Keratinocyte (primary cell): ENCODE data around the gene SLC39A3. TPM values are rescaled to one million over a fixed set of nuclear protein-coding genes. Genes with fewer than 3 reads are reported as not detected.

ENCODE experiments used
- DNase-seq: peaks from one replicate; pipeline ENCODE4 v3.0.0-alpha.2; 2011; ENCODE audit warnings: low read depth, missing footprints, low spot score
- FAIRE-seq: peaks from 2 replicates; lab custom pipeline; 2011; peaks lifted over from hg19 to GRCh38; lab: Jason Lieb, UNC
- H2AFZ ChIP-seq: 2 replicates; pipeline ENCODE4 v1.6.0; 2012; ENCODE audit warnings: low read length, control low read depth, inconsistent platforms; ENCODE audit not compliant: control insufficient read depth
- H3K27ac ChIP-seq: 2 replicates; pipeline ENCODE4 v1.5.1; 2011; ENCODE audit warnings: low read length; ENCODE audit not compliant: control insufficient read depth, insufficient read depth
- H3K27me3 ChIP-seq: 3 replicates; pipeline ENCODE4 v1.6.0; 2011; ENCODE audit warnings: low read length; ENCODE audit not compliant: control insufficient read depth, insufficient read depth; ENCODE audit errors: extremely low read depth
- H3K36me3 ChIP-seq, 2 experiments: 2 replicates in 1 of 2; 3 replicates in 1 of 2; pipeline ENCODE4 v1.5.1; 2011; ENCODE audit warnings: low read length in 2 of 2, mild to moderate bottlenecking in 1 of 2; ENCODE audit not compliant: control insufficient read depth in 2 of 2, insufficient read depth in 2 of 2; ENCODE audit errors: extremely low read depth in 1 of 2
- H3K4me1 ChIP-seq: 3 replicates; pipeline ENCODE4 v1.5.1; 2011; ENCODE audit warnings: low read length; ENCODE audit not compliant: control insufficient read depth, insufficient read depth; ENCODE audit errors: extremely low read depth
- H3K4me2 ChIP-seq: 3 replicates; pipeline ENCODE4 v1.6.0; 2011; ENCODE audit warnings: low read depth, low read length; ENCODE audit not compliant: control insufficient read depth, insufficient read depth; ENCODE audit errors: extremely low read depth
- H3K4me3 ChIP-seq, 3 experiments: fragments of 200-600 bp in 1 of 3; sonication (generic) in 1 of 3; 2 replicates in 2 of 3; 3 replicates in 1 of 3; pipeline ENCODE4 v1.5.1; 2011 to 2016; ENCODE audit warnings: low read length in 3 of 3, mild to moderate bottlenecking in 3 of 3, control low read depth in 2 of 3, inconsistent platforms in 1 of 3, low read depth in 1 of 3, mixed read lengths in 1 of 3, mixed run types in 1 of 3, moderate library complexity in 1 of 3; ENCODE audit not compliant: control insufficient read depth in 2 of 3, insufficient read depth in 2 of 3; ENCODE audit errors: extremely low read depth in 1 of 3
- H3K79me2 ChIP-seq: 2 replicates; pipeline ENCODE4 v1.6.0; 2012; ENCODE audit warnings: low read length; ENCODE audit not compliant: control insufficient read depth, insufficient read depth
- H3K9ac ChIP-seq: 3 replicates; pipeline ENCODE4 v1.6.0; 2011; ENCODE audit warnings: low read length; ENCODE audit not compliant: control insufficient read depth, insufficient read depth; ENCODE audit errors: extremely low read depth
- H3K9me1 ChIP-seq: 3 replicates; pipeline ENCODE4 v1.6.0; 2011; ENCODE audit warnings: low read length; ENCODE audit not compliant: control insufficient read depth, insufficient read depth; ENCODE audit errors: extremely low read depth
- H3K9me3 ChIP-seq: 2 replicates; pipeline ENCODE4 v1.5.1; 2012; ENCODE audit warnings: low read depth, low read length; ENCODE audit not compliant: control insufficient read depth
- H4K20me1 ChIP-seq: 3 replicates; pipeline ENCODE4 v1.6.0; 2011; ENCODE audit warnings: low read length; ENCODE audit not compliant: control insufficient read depth, insufficient read depth; ENCODE audit errors: extremely low read depth
- CTCF ChIP-seq, 3 experiments: IDR thresholded peaks in 1 of 3; conservative IDR thresholded peaks in 1 of 3; optimal IDR thresholded peaks in 1 of 3; 2 replicates in 2 of 3; 3 replicates in 1 of 3; pipeline versions ENCODE3 to v1.5.1; 2011; ENCODE audit warnings: low read length in 3 of 3, mild to moderate bottlenecking in 3 of 3, moderate library complexity in 2 of 3, control low read depth in 1 of 3, inconsistent platforms in 1 of 3; ENCODE audit not compliant: insufficient read depth in 2 of 3; ENCODE audit errors: extremely low read depth in 1 of 3
- EZH2 ChIP-seq: IDR thresholded peaks from one replicate; pipeline ENCODE4 v1.6.1; 2012; ENCODE audit warnings: inconsistent platforms, mild to moderate bottlenecking, low read length, moderate library complexity
- dilution Hi-C: fragments of 300-500 bp; cut with MboI; formaldehyde crosslinking; loops from one replicate; pipeline ENCODE4 v1.7.0; 2020; ENCODE audit warnings: low sequenced_read_pairs; ENCODE audit not compliant: extremely low pct_ligation_motif_present
- polyA plus RNA-seq, 5 experiments: library from polyadenylated mRNA; depleted of rRNA in 3 of 5; stranded (reverse) in 3 of 5; stranded (forward) in 1 of 5; unstranded in 1 of 5; fragments of >200 nt; gene quantifications; 1 replicate in 1 of 5; 2 replicates in 3 of 5; 3 replicates in 1 of 5; pipeline versions ENCODE4 v1.2.1 to v1.2.3, GENCODE V29; 2011 to 2012; ENCODE audit warnings: missing spikeins in 2 of 5, low read depth in 1 of 5, low replicate concordance in 1 of 5

SLC39A3 gene
- polyA plus RNA-seq, 1 donor (not counting 4 experiments of a cell fraction or from before 2014, with no cell fraction given), result 26.2 TPM

GRCh38 chr19:2719920-2720776 is 19.7 kb downstream of the SLC39A3 start:
- no peaks in the 10 kb centered on the region for H3K79me2 ChIP-seq
- DNase-seq, result no peak
- H3K27ac ChIP-seq, result no peak overlapping the region
- no peak for TF ChIP-seq CTCF (optimal IDR thresholded peaks at IDR 0.05 in 1 of 3, IDR thresholded peaks at IDR 0.05 in 1 of 3, conservative IDR thresholded peaks at IDR 0.05 in 1 of 3; ENCODE audit: extremely low read depth in 1 of 3, insufficient read depth in 2 of 3, low read length in 3 of 3)
- TF ChIP-seq EZH2, result peak; percentile 91
- no peaks in the 10 kb centered on the region for H4K20me1 ChIP-seq
- no peak overlapping the region for H2AFZ ChIP-seq
- dilution Hi-C loops, result no loop called here
- H3K27me3 ChIP-seq, result peaks cover 35% of the 10 kb centered on the region
- H3K4me2 ChIP-seq, result peak overlapping the region; percentile 27
- H3K9me3 ChIP-seq, result peaks cover 7% of the 10 kb centered on the region
- H3K36me3 ChIP-seq, result no peaks in the 10 kb centered on the region
- H3K9ac ChIP-seq, result no peak overlapping the region
- H3K9me1 ChIP-seq, result no peaks in the 10 kb centered on the region
- no peak for FAIRE-seq
- H3K4me1 ChIP-seq, result no peaks in the 10 kb centered on the region
- peak overlapping the region in 1 of 3 experiments; percentile 33 for H3K4me3 ChIP-seq

GRCh38 chr19:2719232-2719735 is 20.5 kb downstream of the SLC39A3 start:
- no peak overlapping the region for H2AFZ ChIP-seq
- no peaks in the 10 kb centered on the region for H3K4me1 ChIP-seq
- dilution Hi-C loops, result no loop called here
- no peak for DNase-seq
- H3K27me3 ChIP-seq, result peaks cover 35% of the 10 kb centered on the region
- no peaks in the 10 kb centered on the region for H3K9me1 ChIP-seq
- H3K4me2 ChIP-seq, result no peak overlapping the region
- H3K36me3 ChIP-seq, result no peaks in the 10 kb centered on the region
- H3K9me3 ChIP-seq, result peaks cover 9% of the 10 kb centered on the region
- TF ChIP-seq EZH2, result no peak
- no peak for FAIRE-seq
- H3K27ac ChIP-seq, result no peak overlapping the region
- no peak overlapping the region for H3K4me3 ChIP-seq
- H3K79me2 ChIP-seq, result no peaks in the 10 kb centered on the region
- H3K9ac ChIP-seq, result no peak overlapping the region
- no peaks in the 10 kb centered on the region for H4K20me1 ChIP-seq
